Hematopoietic multipotent progenitor cell treated with erythropoietin and hydrocortisone succinate and interleukin-3 and kit ligand, for 8 days (in vitro differentiated cells): ENCODE results near the gene SOCS4.
"Not testable (repeated sequence)": the region's sequence is repeated elsewhere in the genome, so short reads cannot be mapped to it uniquely, and the experiment has no call there.

Experiments
- DNase-seq: peaks from one replicate; pipeline ENCODE4 v3.0.0-alpha.2; 2015

SOCS4 gene

GRCh38 chr14:55052269-55052930, 25.4 kb downstream of the SOCS4 start:
- no peak for DNase-seq

GRCh38 chr14:55053018-55053417, 26.0 kb downstream of the SOCS4 start:
- no peak for DNase-seq

DNA sequence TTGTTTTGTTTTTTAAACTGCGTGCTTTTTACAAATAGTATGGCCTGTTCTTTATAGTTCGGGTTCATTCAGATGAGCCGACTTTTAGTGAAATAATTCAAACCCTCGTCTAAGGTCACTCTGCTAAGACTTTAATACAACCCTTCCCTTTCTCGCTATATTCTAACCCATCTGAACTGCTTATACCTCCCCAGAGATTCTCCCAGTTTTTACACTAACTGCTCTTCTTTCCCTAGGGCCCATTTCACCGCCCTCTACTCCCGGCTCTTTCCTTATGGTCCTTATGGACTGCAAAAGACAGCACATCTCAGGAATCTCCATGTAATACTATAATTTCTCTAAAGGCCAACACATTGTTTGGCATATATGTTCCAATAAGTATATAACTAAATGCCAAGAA, 26.5 kb downstream of the SOCS4 start:
- DNase-seq, result no peak

GRCh38 chr14:55054098-55054497, 27.1 kb downstream of the SOCS4 start:
- DNase-seq, result no peak

DNA sequence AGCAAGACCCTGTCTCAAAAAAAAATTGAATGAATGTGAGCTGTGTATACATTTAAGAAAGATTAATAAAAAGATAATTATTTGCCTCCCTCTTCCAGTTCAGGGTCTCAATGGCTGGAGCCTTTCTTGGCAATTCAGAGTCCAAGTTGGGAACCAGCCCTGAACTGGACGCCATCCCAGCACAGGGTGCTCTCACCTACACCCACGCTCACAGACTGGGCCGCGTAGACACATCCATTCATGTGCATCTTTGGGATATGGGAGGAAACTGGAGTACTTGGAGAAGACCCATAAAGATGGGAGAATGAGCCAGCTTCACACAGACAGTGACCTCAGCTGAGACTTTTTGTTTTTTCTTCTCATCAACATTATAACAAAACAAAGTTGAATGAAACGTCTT, 30.9 kb downstream of the SOCS4 start:
- DNase-seq, result no peak

DNA sequence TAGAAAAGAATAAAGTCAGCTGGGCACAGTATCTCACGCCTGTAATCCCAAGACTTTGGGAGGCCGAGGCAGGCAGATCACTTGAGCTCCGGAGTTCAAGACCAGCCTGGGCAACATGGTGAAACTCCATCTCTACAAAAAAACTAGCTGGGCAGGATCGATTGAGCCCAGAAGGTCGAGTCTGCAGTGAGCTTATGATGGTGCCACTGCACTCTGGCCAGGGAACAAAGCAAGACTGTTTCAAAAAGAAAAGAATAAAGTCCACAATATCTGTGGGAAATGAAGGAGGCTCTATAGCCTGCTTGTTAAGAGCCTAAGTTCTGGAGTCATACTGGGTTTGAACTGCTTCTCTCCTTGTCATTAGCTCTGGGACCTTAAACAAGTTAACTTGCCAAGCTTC, 32.3 kb downstream of the SOCS4 start:
- no peak for DNase-seq

GRCh38 chr14:55062517-55063351, 35.7 kb downstream of the SOCS4 start:
- DNase-seq, result no peak

- DNase-seq, result not testable (repeated sequence)
Measured at GRCh38 chr14:55064896-55065295, 37.9 kb downstream of the SOCS4 start.

- DNase-seq, result no peak
Measured at GRCh38 chr14:55065411-55065810, 38.4 kb downstream of the SOCS4 start.

DNA sequence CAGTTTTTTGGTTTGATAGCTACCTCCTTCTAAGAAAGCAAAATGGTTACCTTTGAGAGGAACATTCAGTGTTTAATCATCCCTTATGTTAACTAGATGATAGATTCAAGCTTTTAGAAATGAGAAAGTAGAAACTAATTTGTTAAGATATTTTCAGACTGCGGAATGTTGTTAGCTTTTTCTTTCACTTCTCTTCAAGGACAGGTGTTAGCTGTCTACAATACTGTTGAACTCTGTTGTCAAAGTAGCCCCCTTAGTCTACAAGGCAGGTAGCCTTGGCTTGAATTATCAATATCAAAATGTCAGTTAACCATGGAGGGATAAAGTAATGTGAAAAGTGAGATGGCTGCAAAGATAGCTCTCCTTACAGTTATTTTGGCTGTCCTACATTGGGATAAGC, 39.2 kb downstream of the SOCS4 start:
- DNase-seq, result no peak

DNA sequence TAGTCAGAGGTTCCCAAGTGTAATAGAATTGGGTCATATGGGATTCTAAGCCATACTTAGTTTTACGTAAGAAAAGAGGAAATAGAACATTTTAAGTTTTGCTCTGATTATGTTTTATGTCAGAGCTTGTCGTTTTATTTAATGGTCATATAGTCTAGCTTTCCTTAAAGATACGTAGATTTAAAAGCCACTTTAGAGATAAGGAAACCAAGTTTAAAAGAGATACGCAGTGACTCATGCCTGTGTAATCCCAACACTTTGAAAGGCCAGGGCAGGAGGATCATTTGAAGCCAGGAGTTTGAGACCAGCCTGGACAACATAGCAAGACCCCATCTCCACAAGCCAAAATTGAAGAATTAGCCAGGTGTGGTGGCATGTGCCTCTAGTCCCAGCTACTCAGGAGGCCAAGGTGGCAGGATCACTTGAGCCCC, 44.0 kb downstream of the SOCS4 start:
- no peak for DNase-seq

- DNase-seq, result no peak
Measured at GRCh38 chr14:55071870-55072640, 45.0 kb downstream of the SOCS4 start.

GRCh38 chr14:55073856-55074255, 46.8 kb downstream of the SOCS4 start:
- peak; percentile 73 for DNase-seq

GRCh38 chr14:55074662-55075061, 47.6 kb downstream of the SOCS4 start:
- DNase-seq, result peak; percentile 7

DNA sequence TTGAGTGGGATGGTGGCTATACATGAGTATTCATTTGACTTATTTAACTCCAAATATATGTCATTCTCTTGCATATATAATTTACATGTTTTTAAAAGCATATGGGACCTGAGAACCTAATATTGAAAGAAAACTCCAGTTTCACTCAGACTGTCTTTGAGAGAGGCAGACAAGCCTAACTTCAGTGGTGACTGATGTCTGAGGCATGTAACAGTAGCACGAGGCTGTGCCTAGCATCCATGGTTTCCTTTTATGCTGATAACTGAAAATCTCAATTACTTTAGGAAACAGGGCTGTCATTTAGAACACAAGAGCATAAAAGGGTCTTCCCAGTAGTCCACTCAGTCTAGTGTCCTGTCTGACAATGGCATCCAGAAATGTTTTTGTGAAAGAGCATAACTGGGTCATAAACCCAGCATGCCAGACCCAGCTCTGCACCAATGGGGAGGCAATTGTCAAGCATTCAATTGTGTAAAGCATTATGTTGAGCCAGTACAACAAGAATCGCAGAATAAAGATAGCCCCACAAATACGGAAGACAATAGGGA, 48.7 kb downstream of the SOCS4 start:
- DNase-seq, result no peak

GRCh38 chr14:55077170-55078151, 50.4 kb downstream of the SOCS4 start:
- DNase-seq, result no peak

DNA sequence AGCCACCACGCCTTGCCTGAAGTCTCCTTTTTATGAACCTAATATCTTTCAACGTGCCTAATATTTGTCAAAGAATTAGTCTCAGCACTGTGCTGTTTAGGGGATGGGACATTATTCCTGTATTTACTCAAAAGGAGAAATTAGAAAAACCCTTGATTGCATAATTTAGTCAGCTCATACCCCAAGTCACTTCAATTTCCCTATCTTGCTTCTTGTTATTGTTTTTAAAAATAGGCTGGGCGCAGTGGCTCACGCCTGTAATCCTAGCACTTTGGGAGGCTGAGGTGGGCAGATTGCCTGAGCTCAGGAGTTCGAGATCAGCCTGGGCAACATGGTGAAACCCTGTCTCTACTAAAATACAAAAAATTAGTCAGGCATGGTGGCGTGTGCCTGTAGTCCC, 52.9 kb downstream of the SOCS4 start:
- not testable (repeated sequence) for DNase-seq

DNA sequence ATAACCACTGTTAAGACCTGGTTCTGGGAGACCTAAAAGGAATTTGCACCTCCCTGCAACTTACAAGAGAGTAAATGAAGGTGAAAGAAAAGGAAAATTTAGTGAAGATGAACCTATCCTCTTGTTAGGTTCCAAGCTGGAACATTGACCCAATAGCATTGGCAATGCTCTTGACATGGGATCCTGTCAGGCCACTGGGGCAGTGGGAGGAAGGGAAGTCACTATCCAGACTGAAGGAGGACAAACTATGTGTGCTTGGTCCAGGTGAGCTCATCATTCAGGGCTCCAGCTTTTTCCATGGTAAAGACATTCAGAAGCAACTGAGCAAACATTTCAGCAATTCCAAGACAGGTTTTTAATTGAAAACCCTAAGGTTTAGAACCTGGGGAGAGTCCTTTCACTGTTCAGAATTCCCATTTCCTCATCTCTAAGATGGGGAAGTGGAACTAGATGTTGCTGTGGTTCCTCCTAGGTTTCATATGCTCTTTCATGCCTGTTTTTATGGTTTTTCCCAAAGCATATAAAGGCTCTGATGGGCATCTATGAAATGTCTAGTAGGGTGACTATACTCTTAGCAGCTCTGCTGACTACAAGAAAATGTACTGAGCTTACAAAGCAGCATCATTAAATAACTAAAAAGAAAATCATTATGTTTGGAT, 57.5 kb downstream of the SOCS4 start:
- DNase-seq, result no peak

DNA sequence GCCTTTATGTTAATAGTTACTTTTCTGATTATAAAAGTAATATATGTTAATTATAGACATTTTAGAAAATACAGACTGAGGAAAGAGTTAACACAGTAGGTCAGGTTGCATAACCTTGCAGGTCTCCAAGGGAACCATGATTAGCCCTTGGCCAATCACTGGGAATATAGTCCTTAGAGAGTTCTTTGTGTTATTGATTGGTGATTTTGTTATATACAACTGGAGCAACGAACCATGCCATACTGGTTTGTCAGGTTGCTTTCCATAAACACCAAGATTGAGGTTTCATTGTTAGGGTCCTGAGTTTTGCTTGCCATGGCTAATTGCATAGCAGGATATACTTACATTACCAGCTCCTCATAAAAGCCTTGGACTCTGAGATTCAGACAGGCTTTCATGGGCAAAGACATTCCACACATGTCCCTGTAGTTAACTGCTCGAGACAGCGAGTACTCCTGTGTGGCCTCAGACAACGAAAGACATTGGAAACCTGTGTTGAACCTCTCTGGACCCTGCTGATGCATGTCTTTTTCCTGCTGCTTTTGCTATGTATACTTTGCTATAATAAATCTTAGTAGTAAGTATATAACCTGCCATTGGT, 58.1 kb downstream of the SOCS4 start:
- no peak for DNase-seq

- no peak for DNase-seq
Measured at GRCh38 chr14:55086938-55087337, 59.9 kb downstream of the SOCS4 start.

GRCh38 chr14:55088356-55088755, 61.3 kb downstream of the SOCS4 start:
- no peak for DNase-seq
